GM18499 (cell line): ENCODE data around the gene NTN3.
A peak's percentile ranks its signal among the peaks of the same experiment; 100 is the strongest.
"Not testable (repeated sequence)": the region's sequence is repeated elsewhere in the genome, so short reads cannot be mapped to it uniquely, and the experiment has no call there.

Experiments used
- ATAC-seq: cut with Tn5 transposase; IDR thresholded peaks from one replicate; pipeline ENCODE4 v1.9.1; 2021; ENCODE audit warnings: moderate number of reproducible peaks; ENCODE audit not compliant: insufficient read depth, unreplicated experiment

NTN3 gene

GRCh38 chr16:2471016-2471652 is at the start of gene NTN3:
TSS of gene NTN3 (plus strand) at chr16:2471297. CDS start at chr16:2471702, 405 bp downstream.
- ATAC-seq: no peak

DNA sequence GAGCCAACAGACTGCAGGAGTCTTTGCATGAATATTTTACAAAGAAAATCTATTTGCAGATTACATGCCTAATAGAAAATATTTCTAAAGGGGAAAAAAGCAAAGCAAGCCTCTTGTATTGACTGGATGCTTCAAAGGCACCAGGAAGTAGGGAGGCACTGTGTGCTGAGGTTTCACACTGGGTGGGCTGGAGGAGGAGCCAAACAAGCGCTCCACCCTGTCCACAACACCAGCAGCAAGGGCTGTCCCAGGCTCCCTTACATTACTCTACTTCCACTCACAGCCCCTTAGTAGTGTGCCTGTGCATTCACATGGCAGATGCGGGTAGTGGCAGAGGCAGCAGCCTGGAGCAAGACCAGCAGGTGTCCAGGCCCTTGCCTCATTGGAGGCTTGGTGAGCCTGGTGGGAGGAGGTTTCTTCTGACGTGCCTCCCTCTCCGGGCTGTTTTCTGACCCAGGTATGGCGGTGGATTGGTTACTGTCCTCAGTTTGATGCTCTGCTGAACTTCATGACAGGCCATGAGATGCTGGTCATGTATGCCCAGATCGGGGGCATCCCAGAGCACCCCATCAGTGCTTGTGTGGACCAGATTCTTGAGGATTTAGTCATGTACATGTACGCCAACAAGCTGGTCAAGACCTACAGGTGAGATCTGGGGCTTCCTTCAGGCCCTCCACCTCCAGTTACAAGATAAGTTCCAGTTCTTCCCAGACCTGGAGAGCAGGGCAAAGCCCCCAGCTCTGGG is 48.8 kb upstream of the NTN3 start:
- no peak for ATAC-seq

GRCh38 chr16:2424061-2425007 is 46.8 kb upstream of the NTN3 start:
- ATAC-seq: no peak

DNA sequence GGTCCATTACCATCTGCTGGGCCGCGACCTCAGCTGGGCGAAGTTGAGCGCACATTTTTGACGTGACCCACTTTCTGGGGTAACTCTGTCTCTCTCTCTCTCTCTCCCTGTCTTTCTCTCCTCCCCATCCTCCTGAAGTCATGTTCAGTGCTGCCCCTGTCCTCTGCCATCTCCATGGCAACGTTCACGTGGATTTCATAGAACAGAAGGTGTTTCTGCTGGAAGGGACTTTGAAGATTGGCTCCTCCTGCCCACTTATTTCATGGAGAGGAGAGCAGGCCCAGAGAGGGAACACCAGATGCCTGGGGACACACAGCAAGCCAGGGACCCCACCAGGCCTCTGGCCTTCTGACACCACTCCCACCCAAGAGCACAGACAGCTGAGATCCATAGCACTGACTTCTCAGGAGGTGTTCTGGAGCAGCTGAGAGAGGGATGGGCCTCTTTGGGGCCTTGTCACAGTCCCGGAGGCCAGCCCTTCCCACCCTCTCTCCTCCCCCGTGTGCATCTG is 46.0 kb upstream of the NTN3 start:
- ATAC-seq: no peak

DNA sequence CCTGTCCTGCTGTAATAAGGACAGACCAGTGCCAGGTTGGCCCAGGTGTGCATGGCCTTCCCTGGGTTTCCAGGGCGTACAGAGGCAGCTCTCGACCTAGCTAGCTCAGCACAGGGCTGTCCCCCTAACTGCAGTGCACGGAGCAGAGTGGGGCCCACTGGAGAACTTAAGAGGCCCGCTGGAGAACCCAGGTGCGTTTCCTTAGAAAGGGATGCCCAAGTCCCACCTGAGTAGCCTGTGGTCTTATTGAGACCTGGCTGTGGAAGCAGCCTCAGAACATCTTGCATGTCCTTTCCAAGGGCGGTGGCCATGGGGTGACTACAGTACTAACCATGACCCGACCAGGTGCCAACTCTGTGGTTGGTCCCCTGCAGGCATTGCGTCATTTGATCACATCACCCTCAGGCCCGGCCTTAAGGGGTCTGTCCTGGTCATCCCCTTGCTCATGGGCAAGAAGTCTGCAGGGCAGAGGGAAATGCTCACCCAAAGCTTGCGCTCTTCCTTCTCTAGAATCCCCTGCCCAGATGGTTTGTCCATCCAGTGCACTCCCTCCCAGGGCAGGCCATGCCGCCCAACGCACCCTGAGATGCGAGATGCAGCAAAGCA is 45.2 kb upstream of the NTN3 start:
- no peak for ATAC-seq

DNA sequence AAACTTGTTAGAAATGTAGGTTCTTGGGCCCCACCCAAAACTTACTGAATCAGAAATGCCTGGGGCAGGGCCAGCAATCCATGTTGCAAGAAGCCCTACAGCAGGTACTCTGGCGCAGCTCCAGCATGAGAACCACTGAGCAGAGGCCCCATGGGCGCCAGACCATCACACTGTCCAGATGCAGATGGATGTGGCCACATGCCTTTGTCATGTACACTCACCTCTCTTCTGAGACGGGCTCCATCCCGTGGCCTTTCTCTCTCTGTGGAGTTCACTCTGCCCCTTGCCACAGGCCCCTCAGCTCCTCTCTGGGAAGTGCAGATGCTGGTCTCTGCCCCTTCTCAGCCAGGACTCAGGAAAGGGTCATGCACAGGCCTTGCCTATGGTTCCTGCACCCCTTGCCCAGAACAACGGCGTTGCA is 44.1 kb upstream of the NTN3 start:
- ATAC-seq: no peak

DNA sequence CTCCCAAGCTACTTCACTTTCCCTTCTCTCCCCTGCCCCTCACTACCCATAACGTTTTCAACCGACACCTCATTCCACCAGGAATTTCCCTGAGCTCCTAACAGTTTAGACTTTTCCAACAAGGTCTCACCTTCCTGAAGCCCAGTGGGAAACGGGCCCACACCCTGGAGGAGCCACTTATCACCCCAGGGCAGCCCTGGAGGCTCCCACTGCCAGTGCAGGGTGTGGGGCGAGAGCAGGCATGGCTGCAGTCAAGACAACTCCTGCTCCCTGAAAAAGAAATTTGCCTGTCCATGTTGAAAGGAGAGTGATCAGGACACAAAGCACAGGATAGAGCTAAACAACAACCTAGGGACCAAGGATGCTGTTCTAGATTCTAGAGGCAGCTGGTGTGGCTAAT is 43.6 kb upstream of the NTN3 start:
- no peak for ATAC-seq

- no peak for ATAC-seq
Observed at GRCh38 chr16:2428051-2428783, 42.9 kb upstream of the NTN3 start.

DNA sequence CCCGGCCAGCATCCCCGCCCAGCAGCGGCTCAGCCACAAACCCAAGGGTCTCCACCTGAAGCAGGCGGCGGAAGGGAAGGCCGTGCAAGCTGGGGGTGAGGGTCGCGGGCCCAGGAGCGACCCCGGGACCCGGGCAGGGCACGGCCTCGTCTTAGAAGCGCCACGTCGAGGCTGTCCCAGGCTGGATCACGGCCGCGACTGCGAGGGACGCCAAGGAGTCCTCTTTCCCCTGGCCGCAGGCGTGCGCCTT is 42.4 kb upstream of the NTN3 start:
- peak; percentile 11 for ATAC-seq

DNA sequence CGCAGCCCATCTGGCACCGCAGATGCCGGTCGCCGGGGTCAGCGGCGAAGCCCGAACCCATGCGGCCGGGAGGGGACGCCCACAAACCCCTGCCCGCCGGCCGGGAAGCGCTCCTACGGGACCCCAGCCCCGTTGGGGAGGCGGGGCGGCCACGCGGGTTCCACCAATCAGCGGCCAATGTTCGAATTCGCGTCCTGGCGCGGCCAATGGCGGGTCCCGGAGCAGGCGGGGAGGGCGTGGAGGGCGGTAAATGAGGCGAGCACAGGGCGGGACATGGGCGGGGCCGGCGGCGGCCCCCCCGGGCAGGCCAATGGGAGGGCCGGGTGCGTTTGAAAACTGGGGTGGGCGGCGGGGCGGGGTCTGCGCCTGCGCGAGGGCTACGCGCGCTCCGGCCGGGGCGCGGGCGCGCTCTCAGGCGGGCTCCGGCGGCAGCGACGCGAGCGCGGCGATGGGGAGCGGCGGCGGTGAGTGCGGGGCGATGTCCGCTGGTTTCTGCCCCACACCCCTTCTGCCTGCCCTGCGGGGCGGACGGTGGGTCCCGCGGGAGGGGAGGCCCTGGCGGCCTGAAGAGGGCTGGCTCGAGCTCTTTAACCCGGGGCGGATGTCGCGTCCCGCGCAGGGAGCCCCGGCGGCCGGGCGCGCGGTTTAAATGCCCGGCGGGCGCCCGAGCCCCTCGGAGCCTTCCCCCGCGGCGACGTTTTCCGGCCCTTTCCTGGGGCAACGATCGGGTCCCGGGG is 41.9 kb upstream of the NTN3 start, which contains the start of gene CCNF:
Gene CCNF (plus strand): TSS at position 414 of the 737 bp plus-strand sequence. CDS start 35 bp downstream, at position 449.
- ATAC-seq: peak; percentile 60

DNA sequence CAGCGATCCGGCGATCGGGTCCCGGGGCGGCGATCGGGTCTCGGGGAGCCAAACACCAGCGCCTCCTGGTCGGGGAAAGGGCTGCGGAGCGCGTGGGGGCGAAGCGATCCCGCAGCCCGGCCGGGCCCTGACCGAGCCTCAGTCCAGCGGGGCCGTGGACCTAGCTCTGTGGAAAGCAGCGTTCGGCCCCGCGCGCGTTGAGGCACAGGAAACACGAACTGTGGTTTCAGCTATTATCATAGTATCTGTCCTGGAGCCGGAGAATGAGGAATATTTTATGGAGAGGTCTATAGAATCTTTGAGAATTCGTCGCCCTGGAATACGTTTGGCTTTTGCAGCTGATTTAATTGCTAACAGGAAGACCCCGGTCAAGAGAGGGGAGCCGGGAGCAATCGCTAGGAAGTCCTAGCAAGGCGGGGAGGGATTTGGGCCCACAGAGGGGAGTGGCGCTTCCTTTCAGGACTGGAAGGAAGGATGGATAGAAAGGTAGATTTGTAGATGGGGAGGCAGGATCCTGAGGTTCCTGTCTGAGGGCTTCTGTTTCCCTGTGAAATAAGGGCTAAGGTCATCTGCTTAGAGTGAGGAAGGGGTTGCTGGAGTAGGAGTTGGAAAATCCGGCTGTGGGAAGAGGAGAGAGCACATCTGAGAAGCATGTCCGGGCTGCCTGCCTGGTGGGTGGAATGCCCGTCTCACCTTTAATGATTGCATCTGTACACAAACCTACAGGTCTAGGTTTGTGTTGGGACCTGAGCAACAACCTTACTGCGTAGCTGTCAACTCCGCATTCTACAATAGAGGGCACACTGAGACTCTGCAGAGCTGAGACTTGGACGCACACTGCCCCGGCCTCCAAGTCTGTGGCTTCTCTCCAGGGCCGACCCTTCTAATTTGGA is 41.1 kb upstream of the NTN3 start:
- no peak for ATAC-seq

DNA sequence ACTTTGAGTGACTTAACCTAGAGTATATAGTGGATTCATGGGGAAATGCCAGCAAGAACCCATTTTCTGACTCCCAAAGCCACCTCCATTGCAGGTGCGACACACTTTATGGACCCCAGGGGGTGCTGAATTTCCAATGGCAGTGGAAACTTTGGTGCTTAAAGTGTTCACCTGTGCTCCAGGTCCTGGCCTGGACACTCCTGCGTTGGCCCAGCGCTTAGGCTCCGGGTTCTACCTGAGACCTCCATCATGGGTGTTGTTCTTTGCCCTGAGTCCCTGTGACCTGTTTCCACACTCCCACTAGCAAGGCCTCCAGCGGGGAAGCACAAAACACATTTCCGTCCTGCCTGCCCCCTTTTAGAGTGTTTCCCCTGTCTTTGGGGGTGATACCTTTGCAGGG is 38.8 kb upstream of the NTN3 start:
- ATAC-seq: no peak

DNA sequence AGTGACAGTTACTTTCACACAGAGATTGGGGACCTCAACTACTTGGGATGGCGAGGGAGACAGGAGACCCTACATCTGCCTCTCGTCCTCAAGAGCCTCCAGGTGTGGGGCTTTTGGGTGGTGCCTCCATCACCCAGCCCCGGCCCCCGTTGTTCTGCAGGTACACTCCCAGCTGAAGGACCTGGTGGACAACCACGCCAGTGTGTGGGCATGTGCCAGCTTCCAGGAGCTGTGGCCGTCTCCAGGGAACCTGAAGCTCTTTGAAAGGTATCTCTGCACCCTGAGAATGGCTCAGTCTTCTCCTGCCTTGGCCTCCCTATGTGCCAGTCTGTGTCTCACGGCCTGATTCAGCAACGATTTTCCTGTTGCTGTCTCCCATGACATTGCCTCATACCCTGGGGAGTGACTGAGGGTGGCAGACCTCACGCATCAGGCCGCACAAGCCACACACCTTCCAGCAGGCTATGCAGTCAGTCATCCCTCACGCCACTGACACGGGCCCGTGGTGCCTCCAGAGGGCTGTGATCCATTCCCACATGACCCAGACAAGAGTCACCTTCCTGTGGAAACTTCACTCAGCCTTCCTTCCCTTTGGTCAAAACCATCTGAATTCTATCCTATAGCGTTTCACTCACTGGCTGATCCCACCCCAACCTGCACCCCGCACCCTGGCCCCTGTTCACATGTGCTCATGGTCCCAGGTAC is 38.1 kb upstream of the NTN3 start:
- ATAC-seq: no peak

GRCh38 chr16:2435236-2435635 is 35.9 kb upstream of the NTN3 start:
- not testable (repeated sequence) for ATAC-seq

DNA sequence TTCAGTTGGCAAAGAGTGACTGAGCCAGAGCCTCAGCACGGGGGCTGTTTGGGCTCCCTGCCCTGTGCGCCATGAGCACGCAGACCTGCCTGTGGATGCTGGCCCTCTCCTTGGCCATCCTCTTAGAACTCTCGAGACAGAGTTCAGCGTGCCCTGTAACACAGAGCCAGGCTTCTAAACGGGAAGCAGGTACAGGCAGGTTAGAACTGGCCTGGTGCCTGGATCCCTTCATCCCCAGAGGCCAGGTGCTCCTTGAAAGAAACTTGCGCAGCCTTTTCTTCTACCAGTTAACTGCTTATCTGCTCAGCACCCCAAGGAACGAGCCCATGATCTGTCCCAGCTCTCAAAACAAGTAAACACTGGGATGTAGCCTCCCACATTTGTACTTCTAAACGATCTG is 35.0 kb upstream of the NTN3 start:
- ATAC-seq: no peak

- no peak for ATAC-seq
Observed at GRCh38 chr16:2437032-2437790, 33.9 kb upstream of the NTN3 start.

GRCh38 chr16:2438121-2438520 is 33.0 kb upstream of the NTN3 start:
- no peak for ATAC-seq
